Ovary (tissue), 9 donors: ENCODE results near the gene RAB6C. TPM values are rescaled to one million over a fixed set of nuclear protein-coding genes. Genes with fewer than 3 reads are reported as not detected.
"Not testable (repeated sequence)": the region's sequence is repeated elsewhere in the genome, so short reads cannot be mapped to it uniquely, and the experiment has no call there.

Experiments
- DNase-seq, 5 donors: peaks; one replicate each; pipeline ENCODE4 v3.0.0-alpha.2; 2019 to 2020
- H3K27ac ChIP-seq, 2 donors: fragments of 200-600 bp; one replicate each; pipeline versions ENCODE4 v1.5.1 to v1.8.0; 2019 to 2022
- H3K27me3 ChIP-seq: fragments of 200-600 bp; one replicate; pipeline ENCODE4 v1.8.0; 2022
- H3K36me3 ChIP-seq: fragments of 200-600 bp; sonication (generic); one replicate; pipeline ENCODE4 v1.5.1; 2019
- H3K4me1 ChIP-seq: one replicate; pipeline ENCODE4 v1.8.1; 2013; ENCODE audit warnings: mild to moderate bottlenecking, moderate library complexity; ENCODE audit not compliant: insufficient read depth
- H3K4me3 ChIP-seq: fragments of 200-600 bp; sonication (generic); one replicate; pipeline ENCODE4 v1.5.1; 2017
- H3K9me3 ChIP-seq, 2 donors: fragments of 200-600 bp in 1 of 2; sonication (generic) in 1 of 2; one replicate each; pipeline versions ENCODE4 v1.5.1 to v1.8.1; 2013 to 2019; ENCODE audit warnings: mild to moderate bottlenecking in 1 of 2, moderate library complexity in 1 of 2
- CTCF ChIP-seq, 3 donors: fragments of 450-650 bp in 2 of 3; fragments of 200-600 bp in 1 of 3; IDR thresholded peaks; one replicate each; pipeline versions ENCODE4 v1.5.1 to v1.8.0; 2016 to 2022; ENCODE audit warnings: antibody characterized with exemption in 3 of 3, mild to moderate bottlenecking in 1 of 3
- EP300 ChIP-seq: sonication (generic); formaldehyde crosslinking; IDR thresholded peaks from one replicate; pipeline ENCODE4 v1.6.1; 2017; ENCODE audit warnings: antibody characterized with exemption
- POLR2A ChIP-seq: fragments of 450-650 bp; IDR thresholded peaks from one replicate; pipeline ENCODE4 v1.6.1; 2017; ENCODE audit warnings: antibody characterized with exemption, mild to moderate bottlenecking, moderate library complexity
- WGBS, 3 donors: extraction: QIAGEN DNeasy Blood & Tissue Kit in 1 of 3; methylation state at CpG; one replicate each; pipeline versions ENCODE4 v1.1.5 to v1.1.7; 2013 to 2017; 5-methylcytosine and 5-hydroxymethylcytosine counted together
- intact Hi-C, 4 donors: fragments of 100-400 bp; cut with DNase I; formaldehyde crosslinking; loops; one replicate each; pipeline versions ENCODE4 v1.11.0 to v1.15.1; 2022 to 2023
- polyA plus RNA-seq, 2 donors: library from polyadenylated mRNA; stranded (reverse); fragments of 200-250 nt in 1 of 2; fragments of 350-450 nt in 1 of 2; fragmentation: Illumina TruSeq in 1 of 2; extraction: RNeasy Lipid Tissue Mini Kit (QIAGEN cat#74804) in 1 of 2; gene quantifications; one replicate each; pipeline ENCODE4 v1.2.3, GENCODE V29; 2013 to 2014
- total RNA-seq, 7 donors: library from RNA; depleted of rRNA in 2 of 7; stranded (reverse); fragments of >200 nt in 2 of 7; fragmentation: NEBNext Ultra II Directional in 3 of 7; extraction: Animal tissue kit (Norgen Biotek cat#: 25700) in 3 of 7; gene quantifications; one replicate each; pipeline versions ENCODE4 v1.1.0 to v1.2.4, GENCODE V29; 2016 to 2023
- donor health status: DM: no; HTN: no; CAD: no; lungs with moderate emphysema.
- donor health status: DM: no; HTN: no; CAD: no.
- donor health status: Bipolar disorder and iron deficiency.
- donor health status: DM: yes; HTN: yes; CAD: no.
- donor health status: DM: no; HTN: no; CAD: no.
- donor health status: DM: yes; HTN: yes; CAD: no.

The RAB6C gene
- total and polyA plus RNA-seq, 9 donors = 0.08 to 0.20 (median 0.10) TPM; not detected in 5

- 52 to 78% (median 75%) methylated on average over 9 of the region's 9 CpGs for WGBS, 3 donors
- Histone ChIP-seq H3K27me3 (no peaks in the 10 kb centered on the region), H3K36me3 (no peaks in the 10 kb centered on the region), H3K4me3 (no peak overlapping the region), H3K27ac (no peak overlapping the region), H3K9me3 (no peaks in the 10 kb centered on the region), H3K4me1 (no peaks in the 10 kb centered on the region)
- peak in 1 of 5 donors; percentile 27 for DNase-seq
- intact Hi-C loops = no loop called here
- no peak for TF ChIP-seq CTCF (IDR thresholded peaks at IDR 0.05)
- no peak for TF ChIP-seq EP300
- TF ChIP-seq POLR2A = no peak
Observed at GRCh38 chr2:129936334-129936934, 43.0 kb upstream of the RAB6C start.

- intact Hi-C loops, H3K9me3 ChIP-seq, DNase-seq, H3K27ac ChIP-seq, H3K4me3 ChIP-seq, H3K27me3 ChIP-seq, H3K4me1 ChIP-seq, H3K36me3 ChIP-seq: not testable (repeated sequence)
- WGBS, 3 donors = 78 to 85% (median 82%) methylated on average over 7 of the region's 7 CpGs
Observed at GRCh38 chr2:129938850-129939471, 40.5 kb upstream of the RAB6C start.

- H3K36me3 ChIP-seq, H3K4me3 ChIP-seq, DNase-seq, H3K4me1 ChIP-seq, H3K27ac ChIP-seq, H3K9me3 ChIP-seq, H3K27me3 ChIP-seq, intact Hi-C loops: not testable (repeated sequence)
- WGBS, 3 donors = 75 to 77% (median 77%) methylated on average over 8 of the region's 8 CpGs
Observed at GRCh38 chr2:129943456-129943855, 36.0 kb upstream of the RAB6C start.

- Histone ChIP-seq H3K27ac (no peak overlapping the region), H3K36me3 (no peaks in the 10 kb centered on the region), H3K9me3 (no peaks in the 10 kb centered on the region), H3K4me3 (no peak overlapping the region), H3K4me1 (no peaks in the 10 kb centered on the region), H3K27me3 (no peaks in the 10 kb centered on the region)
- DNase-seq = no peak
- intact Hi-C loops = loop anchor here in 1 of 4 donors (5.0 kb wide), 1 partner anchor 1363 kb away; no protein-coding TSS in a partner anchor
- no peak for TF ChIP-seq EP300
- no peak for TF ChIP-seq CTCF (IDR thresholded peaks at IDR 0.05)
Observed at GRCh38 chr2:129945557-129945956, 33.9 kb upstream of the RAB6C start.

GRCh38 chr2:129947712-129948111, 31.8 kb upstream of the RAB6C start:
- not testable (repeated sequence) for H3K4me1 ChIP-seq, H3K27me3 ChIP-seq, DNase-seq, H3K4me3 ChIP-seq, H3K9me3 ChIP-seq, H3K27ac ChIP-seq, H3K36me3 ChIP-seq
- 48 to 59% (median 48%) methylated on average over 2 of the region's 2 CpGs for WGBS, 3 donors
- intact Hi-C loops = loop anchor here in 1 of 4 donors (5.0 kb wide), 1 partner anchor 1365 kb away; no protein-coding TSS in a partner anchor

GRCh38 chr2:129956171-129956570, 23.3 kb upstream of the RAB6C start:
- WGBS, 3 donors = 49 to 56% (median 56%) methylated on average over 6 of the region's 6 CpGs
- DNase-seq, H3K4me1 ChIP-seq: not testable (repeated sequence)

More at GRCh38 chr2:129956171-129956570, 23.3 kb upstream of the RAB6C start:
- not testable (repeated sequence) for H3K27ac ChIP-seq, H3K27me3 ChIP-seq, H3K4me3 ChIP-seq, H3K36me3 ChIP-seq, H3K9me3 ChIP-seq
- intact Hi-C loops = loop anchor here in 1 of 4 donors (10.0 kb wide), 1 partner anchor 511 kb away; no protein-coding TSS in a partner anchor
